Adrenal gland (tissue), 12 donors: ENCODE measurements around the gene NKPD1. TPM values are rescaled to one million over a fixed set of nuclear protein-coding genes. Genes with fewer than 3 reads are reported as not detected.

Source experiments
- DNase-seq, 7 donors: peaks; one replicate each; pipeline ENCODE4 v3.0.0-alpha.2; 2019 to 2020
- H3K27ac ChIP-seq, 5 donors: fragments of 200-600 bp; sonication (generic) in 4 of 5; 1 replicate in 3 of 5; 2 replicates in 2 of 5; pipeline versions ENCODE4 v1.5.1 to v1.8.0; 2016 to 2020; ENCODE audit warnings: mild to moderate bottlenecking in 1 of 5
- H3K27me3 ChIP-seq: fragments of 200-600 bp; 2 replicates; pipeline ENCODE4 v1.8.0; 2021
- H3K36me3 ChIP-seq, 2 donors: fragments of 200-600 bp; replicated peaks in 1 of 2; 1 replicate in 1 of 2; 2 replicates in 1 of 2; pipeline versions ENCODE4 v1.5.1 to v1.8.0; 2018 to 2022
- H3K4me1 ChIP-seq, 2 donors: fragments of 200-600 bp; replicated peaks in 1 of 2; 1 replicate in 1 of 2; 2 replicates in 1 of 2; pipeline versions ENCODE4 v1.5.1 to v1.8.0; 2018 to 2021
- H3K4me3 ChIP-seq, 4 donors: fragments of 200-600 bp; sonication (generic) in 3 of 4; one replicate each; pipeline ENCODE4 v1.5.1; 2016 to 2018
- H3K9me3 ChIP-seq, 3 donors: fragments of 200-600 bp; sonication (generic) in 1 of 3; replicated peaks in 1 of 3; 1 replicate in 2 of 3; 2 replicates in 1 of 3; pipeline versions ENCODE4 v1.5.1 to v1.8.0; 2016 to 2021
- CTCF ChIP-seq, 6 experiments: fragments of 450-650 bp in 4 of 6; fragments of 200-600 bp in 2 of 6; sonication (generic) in 1 of 6; IDR thresholded peaks; 1 replicate in 5 of 6; 2 replicates in 1 of 6; pipeline versions ENCODE4 v1.5.1 to v1.8.0; 2016 to 2021; ENCODE audit warnings: antibody characterized with exemption in 6 of 6, mild to moderate bottlenecking in 2 of 6, moderate library complexity in 1 of 6
- POLR2A ChIP-seq, 2 donors: fragments of 450-650 bp; IDR thresholded peaks; one replicate each; pipeline ENCODE4 v1.6.1; 2017; ENCODE audit warnings: antibody characterized with exemption in 2 of 2, mild to moderate bottlenecking in 2 of 2, moderate library complexity in 1 of 2
- WGBS, 4 donors: extraction: QIAGEN DNeasy Blood & Tissue Kit in 2 of 4; methylation state at CpG; one replicate each; pipeline versions ENCODE4 v1.1.5 to v1.1.7; 2013 to 2017; 5-methylcytosine and 5-hydroxymethylcytosine counted together
- intact Hi-C, 2 donors: fragments of 100-400 bp; cut with DNase I; formaldehyde crosslinking; loops; one replicate each; pipeline versions ENCODE4 v1.14.1 to v1.15.0; 2022 to 2023
- polyA plus RNA-seq, 3 donors: library from polyadenylated mRNA; stranded (reverse); fragments of 200-250 nt in 2 of 3; fragments of 350-450 nt in 1 of 3; fragmentation: Illumina TruSeq in 1 of 3; extraction: RNeasy Lipid Tissue Mini Kit (QIAGEN cat#74804) in 1 of 3; gene quantifications; one replicate each; pipeline ENCODE4 v1.2.3, GENCODE V29; 2013 to 2014
- total RNA-seq, 9 donors: library from RNA; depleted of rRNA in 4 of 9; stranded (reverse); fragments of >200 nt in 4 of 9; fragments of 120-200 nt in 1 of 9; fragmentation: NEBNext Ultra II Directional in 1 of 9; extraction: Animal tissue kit (Norgen Biotek cat#: 25700) in 1 of 9; gene quantifications; one replicate each; pipeline versions ENCODE4 v1.1.0 to v1.2.4, GENCODE V29; 2013 to 2023
- donor health status: healthy with polysubstance abuse.
- donor health status: Bipolar disorder and iron deficiency.
- donor health status: DM: yes; HTN: yes; CAD: no.
- donor health status: DM: no; HTN: no; CAD: no.
- donor health status: DM: no; HTN: no; CAD: no.
- donor health status: DM: yes; HTN: yes; CAD: no.

NKPD1 gene
- total and polyA plus RNA-seq, 12 donors: 0.06 to 1.1 (median 0.25) TPM; not detected in 2

- intact Hi-C loops: loop anchor here in 1 of 2 donors (5.0 kb wide), 1 partner anchor 34 kb away; the partner anchor contains the start of gene PPP1R37
- TF ChIP-seq CTCF (IDR thresholded peaks at IDR 0.05) (peak; percentile 57 to 76 (median 71)), POLR2A (IDR thresholded peaks at IDR 0.05) (no peak)
- peak; percentile 72 to 86 (median 84) for DNase-seq
- Histone ChIP-seq H3K9me3 (no peaks in the 10 kb centered on the region), H3K4me3 (no peak overlapping the region), H3K4me1 (peaks cover 0 to 35% of the 10 kb centered on the region in 2 donors), H3K36me3 (no peaks in the 10 kb centered on the region), H3K27ac (peak overlapping the region in 3 of 5 donors; percentile 32 to 50 (median 43)), H3K27me3 (no peaks in the 10 kb centered on the region)
- 20 to 84% (median 60%) methylated on average over 4 to 12 of the region's 12 CpGs for WGBS, 4 donors
These were observed 34.7 kb downstream of the NKPD1 start for GRCh38 chr19:45125975-45126493.

GRCh38 chr19:45125360-45125759 is 35.4 kb downstream of the NKPD1 start:
- WGBS, 4 donors: 91 to 100% (median 93%) methylated on average over 2 to 9 of the region's 9 CpGs
- H3K4me1 ChIP-seq: peaks cover 0 to 41% of the 10 kb centered on the region in 2 donors
- DNase-seq: no peak
- H3K9me3 ChIP-seq: no peaks in the 10 kb centered on the region
- H3K36me3 ChIP-seq: no peaks in the 10 kb centered on the region
- H3K27me3 ChIP-seq: no peaks in the 10 kb centered on the region
- H3K27ac ChIP-seq: no peak overlapping the region
- intact Hi-C loops: loop anchor here in 1 of 2 donors (5.0 kb wide), 1 partner anchor 33 kb away; the partner anchor contains the start of gene PPP1R37
- TF ChIP-seq CTCF (IDR thresholded peaks at IDR 0.05): no peak
- TF ChIP-seq POLR2A (IDR thresholded peaks at IDR 0.05): no peak
- H3K4me3 ChIP-seq: no peak overlapping the region

- H3K4me1 ChIP-seq: peaks cover 7 to 40% of the 10 kb centered on the region in 2 donors
- no peaks in the 10 kb centered on the region for H3K27me3 ChIP-seq
- H3K9me3 ChIP-seq: no peaks in the 10 kb centered on the region
- H3K27ac ChIP-seq: no peak overlapping the region
- intact Hi-C loops: no loop called here
- DNase-seq: no peak
- 82 to 89% (median 87%) methylated on average over 6 of the region's 6 CpGs for WGBS, 4 donors
- no peak overlapping the region for H3K4me3 ChIP-seq
- TF ChIP-seq POLR2A (IDR thresholded peaks at IDR 0.05): no peak
- TF ChIP-seq CTCF (IDR thresholded peaks at IDR 0.05): no peak
- no peaks in the 10 kb centered on the region for H3K36me3 ChIP-seq
These were observed 36.8 kb downstream of the NKPD1 start for GRCh38 chr19:45124021-45124420.

GRCh38 chr19:45123440-45123850 is 37.3 kb downstream of the NKPD1 start:
- TF ChIP-seq CTCF (IDR thresholded peaks at IDR 0.05) (no peak), POLR2A (IDR thresholded peaks at IDR 0.05) (no peak)
- peaks cover 11 to 40% of the 10 kb centered on the region in 2 donors for H3K4me1 ChIP-seq
- no peak for DNase-seq
- WGBS, 4 donors: 77 to 81% (median 77%) methylated on average over 6 to 9 of the region's 9 CpGs; no CpG with 5 or more reads in 1 of the 4 donors
- no peak overlapping the region for H3K4me3 ChIP-seq
- no peaks in the 10 kb centered on the region for H3K27me3 ChIP-seq
- peak overlapping the region in 1 of 5 donors; percentile 26 for H3K27ac ChIP-seq
- intact Hi-C loops: no loop called here
- no peaks in the 10 kb centered on the region for H3K36me3 ChIP-seq
- no peaks in the 10 kb centered on the region for H3K9me3 ChIP-seq
